GM11168 (cell line): ENCODE data around the gene PHAF1.

Experiments
- in situ Hi-C: fragments of 300-500 bp; cut with MboI; formaldehyde crosslinking; loops from one replicate; pipeline ENCODE4 v1.12.0; 2022; ENCODE audit warnings: low sequenced_read_pairs; ENCODE audit not compliant: unreplicated experiment

The PHAF1 gene

GRCh38 chr16:67191411-67191994, 81.8 kb downstream of the PHAF1 start:
- in situ Hi-C loops, result no loop called here

GRCh38 chr16:67191995-67192681, 82.4 kb downstream of the PHAF1 start, which contains the start of gene E2F4:
TSS of gene E2F4 (plus strand) at chr16:67192155. CDS start at chr16:67192228, 73 bp downstream.
- in situ Hi-C loops, result no loop called here

GRCh38 chr16:67192781-67193361, 83.1 kb downstream of the PHAF1 start:
- in situ Hi-C loops, result no loop called here

- in situ Hi-C loops, result no loop called here
These were observed 83.8 kb downstream of the PHAF1 start for GRCh38 chr16:67193536-67193935.

- in situ Hi-C loops, result no loop called here
These were observed 84.5 kb downstream of the PHAF1 start for GRCh38 chr16:67194260-67194659.

- in situ Hi-C loops, result no loop called here
These were observed 85.9 kb downstream of the PHAF1 start for GRCh38 chr16:67195676-67196075.

- in situ Hi-C loops, result no loop called here
These were observed 87.1 kb downstream of the PHAF1 start for GRCh38 chr16:67196881-67197280.

- in situ Hi-C loops, result no loop called here
These were observed 88.0 kb downstream of the PHAF1 start for GRCh38 chr16:67197704-67198103.
